DLD1 (cell line): Measurements from ENCODE around the gene GHR.

Experiments
- in situ Hi-C: cut with HindIII; loops from 2 replicates; pipeline ENCODE4 v1.10.0; 2017; ENCODE audit warnings: low sequenced_read_pairs

GHR gene

GRCh38 chr5:42761791-42762190 lies 338.6 kb downstream of the GHR start:
- in situ Hi-C loops = no loop called here

- in situ Hi-C loops = no loop called here
Measured at GRCh38 chr5:42767491-42768105, 344.4 kb downstream of the GHR start.

DNA sequence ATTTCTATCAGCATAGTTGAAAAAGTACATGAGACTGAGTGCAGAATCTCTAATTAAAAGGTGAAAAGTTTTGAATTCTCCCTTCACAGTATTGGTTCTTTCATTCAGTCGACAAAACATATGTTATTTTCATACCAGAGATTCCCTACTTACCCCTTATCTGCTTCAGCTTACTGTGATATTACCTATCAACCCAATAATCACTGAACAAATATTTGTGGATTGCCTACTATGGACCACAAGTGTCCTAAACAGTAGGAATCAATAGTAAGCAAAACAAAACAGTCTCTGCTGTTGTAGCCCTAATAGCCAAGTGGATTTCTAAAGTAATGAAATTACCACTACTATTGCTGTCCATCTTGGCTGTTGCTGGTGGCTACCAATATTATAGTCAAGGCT lies 344.9 kb downstream of the GHR start:
- in situ Hi-C loops = no loop called here

DNA sequence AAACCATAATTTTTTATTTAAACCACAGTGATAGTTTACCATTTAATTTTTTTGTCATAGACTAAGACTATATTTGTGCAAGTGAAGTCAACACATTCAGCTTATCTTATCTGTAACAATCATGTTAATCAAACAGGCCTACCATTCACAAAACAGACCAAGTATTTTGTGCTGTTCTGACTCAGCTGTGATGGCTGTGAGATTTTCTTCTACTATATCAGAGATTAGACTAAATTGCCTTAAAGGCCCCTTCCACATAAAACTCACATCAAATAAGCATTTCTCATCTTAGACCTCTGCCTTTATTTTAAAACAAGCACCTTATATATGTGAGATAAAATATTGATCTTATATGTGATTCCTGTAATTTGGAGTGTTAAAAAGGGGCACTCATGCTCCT lies 346.8 kb downstream of the GHR start:
- in situ Hi-C loops = no loop called here
